Common myeloid progenitor, CD34-positive (primary cell): Measurements from ENCODE around the gene DGCR2.

Source experiments
- CTCF ChIA-PET: fragments of 350-600 bp; sonication (Branson Sonifier 250); formaldehyde crosslinking; loops from one replicate; lab custom pipeline; 2021; ENCODE audit warnings: antibody characterized with exemption; lab: Charles Lee
- POLR2A ChIA-PET: fragments of 350-600 bp; sonication (Branson Sonifier 250); formaldehyde crosslinking; loops from one replicate; lab custom pipeline; 2021; ENCODE audit warnings: antibody characterized with exemption; lab: Charles Lee
- DNase-seq, 3 donors: peaks; one replicate each; pipeline versions ENCODE4 v3.0.0 to v3.0.0-alpha.2; 2013
- H3K27ac ChIP-seq, 2 experiments: 1 replicate in 1 of 2; 2 replicates in 1 of 2; pipeline ENCODE4 v1.7.0; 2013; ENCODE audit warnings: inconsistent platforms in 2 of 2, low read length in 2 of 2, mild to moderate bottlenecking in 2 of 2, low read depth in 1 of 2, moderate library complexity in 1 of 2; ENCODE audit not compliant: severe bottlenecking in 2 of 2, insufficient read depth in 1 of 2, poor library complexity in 1 of 2
- H3K27me3 ChIP-seq, 5 experiments: replicated peaks in 2 of 5; 1 replicate in 3 of 5; 2 replicates in 2 of 5; pipeline versions ENCODE4 v1.6.1 to v1.7.0; 2013; ENCODE audit warnings: low read length in 4 of 5, mild to moderate bottlenecking in 2 of 5, moderate library complexity in 2 of 5, inconsistent platforms in 1 of 5; ENCODE audit not compliant: insufficient read depth in 5 of 5, control insufficient read depth in 4 of 5
- H3K36me3 ChIP-seq, 4 experiments: 1 replicate in 2 of 4; 2 replicates in 2 of 4; pipeline versions ENCODE4 v1.6.1 to v1.7.0; 2013; ENCODE audit warnings: low read length in 3 of 4, control low read depth in 1 of 4, mild to moderate bottlenecking in 1 of 4; ENCODE audit not compliant: control insufficient read depth in 4 of 4, insufficient read depth in 4 of 4
- H3K4me1 ChIP-seq, 4 experiments: 1 replicate in 3 of 4; 2 replicates in 1 of 4; pipeline versions ENCODE4 v1.6.1 to v1.7.1; 2013; ENCODE audit warnings: low read length in 3 of 4, mild to moderate bottlenecking in 3 of 4, control low read depth in 1 of 4, inconsistent platforms in 1 of 4, moderate library complexity in 1 of 4; ENCODE audit not compliant: control insufficient read depth in 4 of 4, insufficient read depth in 4 of 4; ENCODE audit errors: control extremely low read depth in 1 of 4
- H3K4me3 ChIP-seq, 7 experiments: 1 replicate in 4 of 7; 2 replicates in 3 of 7; pipeline versions ENCODE4 v1.5.1 to v1.7.0; 2013; ENCODE audit warnings: mild to moderate bottlenecking in 7 of 7, low read length in 6 of 7, moderate library complexity in 6 of 7, inconsistent platforms in 2 of 7, low read depth in 2 of 7, control low read depth in 1 of 7; ENCODE audit not compliant: insufficient read depth in 4 of 7, control insufficient read depth in 1 of 7; ENCODE audit errors: extremely low read depth in 1 of 7
- H3K9me3 ChIP-seq, 5 experiments: 1 replicate in 4 of 5; 2 replicates in 1 of 5; pipeline versions ENCODE4 v1.6.1 to v1.7.1; 2013; ENCODE audit warnings: low read length in 4 of 5, mild to moderate bottlenecking in 2 of 5, inconsistent platforms in 1 of 5, low read depth in 1 of 5, moderate library complexity in 1 of 5; ENCODE audit not compliant: control insufficient read depth in 4 of 5, insufficient read depth in 2 of 5; ENCODE audit errors: control extremely low read depth in 1 of 5
- WGBS: methylation state at CpG from one replicate; pipeline ENCODE4 v1.1.5; 2013; ENCODE audit not compliant: insufficient coverage; 5-methylcytosine and 5-hydroxymethylcytosine counted together

The DGCR2 gene

DNA sequence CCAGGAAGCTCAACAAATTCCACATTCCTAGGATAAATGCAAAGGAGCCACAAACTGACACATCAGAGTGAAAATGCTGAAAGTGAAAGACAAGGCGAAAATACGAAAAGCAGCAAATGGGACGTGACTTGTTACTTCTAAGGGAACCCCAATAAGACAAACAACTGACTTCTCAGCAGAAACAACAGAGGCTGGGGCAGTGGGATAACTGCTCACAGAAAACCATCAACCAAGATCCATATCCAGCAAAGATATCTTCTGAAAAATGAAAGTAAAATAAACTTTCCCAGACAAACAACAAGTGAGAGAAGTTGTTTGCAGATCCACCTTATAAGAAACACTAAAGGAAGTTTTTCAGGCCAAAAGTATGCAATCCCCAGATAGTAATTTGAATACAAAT lies 72.1 kb downstream of the DGCR2 start:
- Histone ChIP-seq H3K27me3 (no peaks in the 10 kb centered on the region), H3K27ac (no peak overlapping the region), H3K36me3 (peaks cover 17 to 82% (median 59%) of the 10 kb centered on the region in 4 experiments), H3K4me3 (no peak overlapping the region), H3K9me3 (no peaks in the 10 kb centered on the region), H3K4me1 (no peaks in the 10 kb centered on the region)
- no CpG with 5 or more reads among the region's 3 CpGs for whole genome bisulfite sequencing
- DNase-seq, result no peak
- POLR2A ChIA-PET, result interaction anchor here (0.6 kb wide), 1 partner anchor 98 kb away, joined by 3 read pairs; no protein-coding TSS in a partner anchor
- CTCF ChIA-PET, result interaction anchor here (4.1 kb wide), 1 partner anchor 12 kb away, joined by 14 read pairs; no protein-coding TSS in a partner anchor

DNA sequence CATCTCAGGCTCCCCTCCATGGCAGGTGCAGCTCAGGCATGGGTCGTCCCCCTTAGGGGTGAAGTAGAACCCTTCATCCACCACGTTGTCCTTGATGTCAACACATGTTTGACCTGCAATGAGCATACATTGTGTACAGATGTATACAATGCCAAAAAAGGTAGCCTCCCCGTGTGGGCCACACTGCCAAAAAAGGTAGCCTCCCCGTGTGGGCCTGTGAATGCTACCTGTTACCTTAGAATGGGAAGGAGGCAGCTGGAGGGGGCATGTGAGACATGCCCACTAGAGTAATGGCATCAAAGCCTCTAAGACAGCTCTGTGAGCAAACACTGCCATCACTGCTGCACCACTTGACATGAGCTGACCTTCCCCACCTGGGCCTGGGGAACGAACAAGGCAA lies 73.7 kb downstream of the DGCR2 start:
- no peak for DNase-seq
- ChIA-PET POLR2A (no interaction called here), CTCF (interaction anchor here (1.6 to 4.1 kb wide), 2 partner anchors 9 to 10 kb away, joined by 4 to 14 read pairs; no protein-coding TSS in a partner anchor)
- H3K9me3 ChIP-seq, result no peaks in the 10 kb centered on the region
- no peak overlapping the region for H3K27ac ChIP-seq
- WGBS, result 100% methylated on average over 5 of the region's 5 CpGs
- peaks cover 24 to 89% (median 68%) of the 10 kb centered on the region in 4 experiments for H3K36me3 ChIP-seq
- H3K4me1 ChIP-seq, result no peaks in the 10 kb centered on the region
- no peaks in the 10 kb centered on the region for H3K27me3 ChIP-seq
- H3K4me3 ChIP-seq, result no peak overlapping the region

GRCh38 chr22:19047993-19048392 lies 74.2 kb downstream of the DGCR2 start:
- no peak for DNase-seq
- H3K36me3 ChIP-seq, result peaks cover 26 to 89% (median 69%) of the 10 kb centered on the region in 4 experiments
- CTCF ChIA-PET, result interaction anchor here (1.1 to 4.1 kb wide), 3 partner anchors 9 to 18 kb away, joined by 4 to 14 read pairs (median 4); no protein-coding TSS in a partner anchor
- no peak overlapping the region for H3K4me3 ChIP-seq
- POLR2A ChIA-PET, result no interaction called here
- H3K27me3 ChIP-seq, result no peaks in the 10 kb centered on the region
- H3K27ac ChIP-seq, result no peak overlapping the region
- WGBS, result 92% methylated on average over 9 of the region's 11 CpGs
- H3K9me3 ChIP-seq, result no peaks in the 10 kb centered on the region
- no peaks in the 10 kb centered on the region for H3K4me1 ChIP-seq

DNA sequence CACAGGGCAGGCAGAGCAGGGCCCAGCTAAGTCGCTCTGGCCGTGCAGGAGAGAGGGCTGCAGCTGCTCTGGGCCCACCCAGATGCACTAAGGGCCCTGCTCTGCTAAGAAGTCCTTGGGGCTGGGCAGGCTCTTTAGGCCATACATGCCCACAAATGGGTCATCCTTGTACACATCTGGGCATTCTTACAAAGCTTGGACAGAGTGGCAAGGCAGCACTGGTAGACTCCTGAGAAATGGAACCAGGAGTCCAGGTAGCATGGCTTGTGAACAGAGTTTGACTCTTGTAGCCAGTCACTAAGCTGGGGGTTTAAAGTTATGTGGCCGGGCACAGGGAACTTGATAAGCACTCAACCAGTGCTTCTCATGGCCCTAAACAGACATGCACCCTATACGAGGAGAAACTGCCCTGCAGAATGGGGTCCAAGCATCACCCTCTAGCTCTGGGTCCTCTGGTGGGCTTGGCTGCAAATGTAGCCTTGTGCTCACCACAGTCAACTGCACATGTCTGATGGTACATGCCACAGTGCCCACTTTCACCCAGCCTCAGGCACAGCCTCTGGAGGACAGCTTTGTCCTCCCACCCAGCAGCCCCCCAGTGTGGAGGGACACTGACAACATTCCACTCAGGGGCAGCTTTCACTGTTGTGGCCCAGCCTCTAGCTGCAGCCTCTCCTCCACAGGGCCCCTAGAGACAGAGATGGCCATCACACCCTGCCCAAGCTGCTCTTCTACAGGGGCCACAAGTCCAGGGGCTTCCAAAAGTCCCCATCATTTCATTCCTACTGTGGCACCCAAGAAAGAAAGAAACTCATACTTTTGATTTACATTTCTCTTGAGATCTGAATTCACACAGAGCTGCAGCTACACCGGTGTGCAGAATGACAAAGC lies 75.2 kb downstream of the DGCR2 start:
- Histone ChIP-seq H3K27ac (no peak overlapping the region), H3K27me3 (no peaks in the 10 kb centered on the region), H3K9me3 (no peaks in the 10 kb centered on the region), H3K4me1 (no peaks in the 10 kb centered on the region), H3K36me3 (peaks cover 29 to 90% (median 72%) of the 10 kb centered on the region in 4 experiments), H3K4me3 (no peak overlapping the region)
- POLR2A ChIA-PET, result no interaction called here
- DNase-seq, result no peak
- CTCF ChIA-PET, result interaction anchor here (0.8 to 4.1 kb wide), 4 partner anchors 9 to 428 kb away, joined by 3 to 14 read pairs (median 4); no protein-coding TSS in a partner anchor
- WGBS, result 98% methylated on average over 5 of the region's 5 CpGs

DNA sequence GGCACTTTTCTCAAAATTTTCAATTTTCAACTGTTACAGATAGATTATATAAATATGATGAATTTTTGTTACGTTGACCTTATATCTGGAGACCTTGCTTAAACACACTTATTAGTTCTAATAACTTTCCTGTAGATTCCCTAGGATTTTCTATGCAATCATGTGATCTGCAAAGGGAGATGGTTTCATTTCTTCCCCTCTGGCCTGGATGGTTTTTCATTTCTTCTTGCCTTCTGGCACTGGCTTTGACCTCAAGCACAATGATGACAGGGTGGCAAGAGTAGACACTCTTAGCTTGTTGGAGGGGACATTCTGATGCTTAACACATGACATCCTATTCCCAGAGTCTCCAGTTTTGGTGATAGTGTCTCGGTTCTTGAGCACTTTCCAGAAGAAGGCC lies 75.9 kb downstream of the DGCR2 start:
- H3K4me1 ChIP-seq, result no peaks in the 10 kb centered on the region
- no peak overlapping the region for H3K27ac ChIP-seq
- no peak for DNase-seq
- ChIA-PET POLR2A (no interaction called here), CTCF (interaction anchor here (0.8 to 4.1 kb wide), 2 partner anchors 8 to 429 kb away, joined by 3 to 14 read pairs; no protein-coding TSS in a partner anchor)
- peaks cover 25 to 90% (median 75%) of the 10 kb centered on the region in 4 experiments for H3K36me3 ChIP-seq
- WGBS, result 100% methylated on average over 1 of the region's 2 CpGs
- no peaks in the 10 kb centered on the region for H3K27me3 ChIP-seq
- H3K4me3 ChIP-seq, result no peak overlapping the region
- H3K9me3 ChIP-seq, result no peaks in the 10 kb centered on the region

- Histone ChIP-seq H3K9me3 (no peaks in the 10 kb centered on the region), H3K27me3 (no peaks in the 10 kb centered on the region), H3K27ac (no peak overlapping the region), H3K4me3 (no peak overlapping the region), H3K4me1 (no peaks in the 10 kb centered on the region), H3K36me3 (peaks cover 27 to 96% (median 76%) of the 10 kb centered on the region in 4 experiments)
- DNase-seq, result no peak
- CTCF ChIA-PET, result no interaction called here
- POLR2A ChIA-PET, result no interaction called here
- 100% methylated on average over 4 of the region's 7 CpGs for WGBS
These were observed 77.1 kb downstream of the DGCR2 start for GRCh38 chr22:19045094-19045493.

- H3K27me3 ChIP-seq, result no peaks in the 10 kb centered on the region
- no peak for DNase-seq
- ChIA-PET POLR2A (interaction anchor here (0.6 kb wide), 1 partner anchor 17 kb away, joined by 3 read pairs; no protein-coding TSS in a partner anchor), CTCF (no interaction called here)
- H3K4me3 ChIP-seq, result no peak overlapping the region
- H3K9me3 ChIP-seq, result no peaks in the 10 kb centered on the region
- H3K4me1 ChIP-seq, result no peaks in the 10 kb centered on the region
- 94% methylated on average over 5 of the region's 6 CpGs for WGBS
- peaks cover 24 to 98% (median 80%) of the 10 kb centered on the region in 4 experiments for H3K36me3 ChIP-seq
- H3K27ac ChIP-seq, result no peak overlapping the region
These were observed 77.8 kb downstream of the DGCR2 start for GRCh38 chr22:19044381-19044780.
